Neuronal stem cell (in vitro differentiated cells): ENCODE results near the gene PTCHD4. TPM values are rescaled to one million over a fixed set of nuclear protein-coding genes. Genes with fewer than 3 reads are reported as not detected.

Experiments
- DNase-seq: peaks from one replicate; pipeline ENCODE4 v3.0.0-alpha.2; 2013; ENCODE audit warnings: low spot score
- H2AFZ ChIP-seq: one replicate; pipeline ENCODE4 v1.6.1; 2013; ENCODE audit warnings: mild to moderate bottlenecking, low read length, inconsistent platforms
- H2AK5ac ChIP-seq: 2 replicates; pipeline ENCODE4 v1.6.1; 2013; ENCODE audit warnings: low read depth, mild to moderate bottlenecking, inconsistent platforms, low read length, moderate library complexity, mixed read lengths
- H2BK120ac ChIP-seq: 2 replicates; pipeline ENCODE4 v1.6.1; 2013; ENCODE audit warnings: low read depth, mild to moderate bottlenecking, inconsistent platforms, low read length, moderate library complexity, mixed read lengths
- H2BK12ac ChIP-seq: one replicate; pipeline ENCODE4 v1.6.1; 2013; ENCODE audit warnings: low read length, inconsistent platforms
- H2BK15ac ChIP-seq: 2 replicates; pipeline ENCODE4 v1.6.1; 2013; ENCODE audit warnings: mild to moderate bottlenecking, low read length, inconsistent platforms, mixed read lengths
- H2BK5ac ChIP-seq: one replicate; pipeline ENCODE4 v1.6.1; 2013; ENCODE audit warnings: inconsistent platforms, mild to moderate bottlenecking, low read length, moderate library complexity
- H3K14ac ChIP-seq: one replicate; pipeline ENCODE4 v1.6.1; 2013; ENCODE audit warnings: low read length, inconsistent platforms
- H3K18ac ChIP-seq: 2 replicates; pipeline ENCODE4 v1.6.1; 2013; ENCODE audit warnings: low read length, inconsistent platforms
- H3K23ac ChIP-seq: 2 replicates; pipeline ENCODE4 v1.6.1; 2013; ENCODE audit warnings: low read depth, mild to moderate bottlenecking, mixed read lengths, low read length, inconsistent platforms; ENCODE audit not compliant: poor library complexity
- H3K27ac ChIP-seq: replicated peaks from 3 replicates; pipeline ENCODE4 v1.5.1; 2013; ENCODE audit warnings: low read length, inconsistent platforms
- H3K27me3 ChIP-seq, 3 experiments: 2 replicates each; pipeline ENCODE4 v1.6.1; 2013; ENCODE audit warnings: low read length in 3 of 3, mild to moderate bottlenecking in 2 of 3, inconsistent platforms in 1 of 3, low read depth in 1 of 3, mixed read lengths in 1 of 3, moderate library complexity in 1 of 3; ENCODE audit not compliant: control insufficient read depth in 3 of 3, insufficient read depth in 3 of 3
- H3K36me3 ChIP-seq, 2 donors: replicated peaks in 1 of 2; 2 replicates each; pipeline ENCODE4 v1.6.1; 2013; ENCODE audit warnings: low read length in 2 of 2; ENCODE audit not compliant: control insufficient read depth in 2 of 2, insufficient read depth in 2 of 2
- H3K4ac ChIP-seq: 2 replicates; pipeline ENCODE4 v1.6.1; 2013; ENCODE audit warnings: inconsistent platforms, mild to moderate bottlenecking, low read length, moderate library complexity
- H3K4me1 ChIP-seq, 2 donors: 1 replicate in 1 of 2; 2 replicates in 1 of 2; pipeline ENCODE4 v1.6.1; 2013; ENCODE audit warnings: low read length in 2 of 2, low read depth in 1 of 2; ENCODE audit not compliant: control insufficient read depth in 2 of 2, insufficient read depth in 1 of 2
- H3K4me2 ChIP-seq: one replicate; pipeline ENCODE4 v1.6.1; 2013; ENCODE audit warnings: mild to moderate bottlenecking, low read length, inconsistent platforms; ENCODE audit not compliant: insufficient read depth, poor library complexity, severe bottlenecking
- H3K4me3 ChIP-seq, 2 donors: 2 replicates each; pipeline ENCODE4 v1.5.1; 2013; ENCODE audit warnings: low read length in 2 of 2, mild to moderate bottlenecking in 2 of 2, inconsistent platforms in 1 of 2, moderate library complexity in 1 of 2
- H3K79me1 ChIP-seq: one replicate; pipeline ENCODE4 v1.6.1; 2013; ENCODE audit warnings: low read depth, mild to moderate bottlenecking, inconsistent platforms, low read length, moderate library complexity
- H3K9ac ChIP-seq: one replicate; pipeline ENCODE4 v1.6.1; 2013; ENCODE audit warnings: mild to moderate bottlenecking, low read depth, low read length, inconsistent platforms; ENCODE audit not compliant: poor library complexity
- H3K9me3 ChIP-seq, 2 donors: replicated peaks in 1 of 2; 2 replicates each; pipeline versions ENCODE3 to v1.6.1; 2013; ENCODE audit warnings: low read length in 2 of 2, mild to moderate bottlenecking in 2 of 2, inconsistent platforms in 1 of 2, low read depth in 1 of 2, mixed read lengths in 1 of 2, moderate library complexity in 1 of 2; ENCODE audit not compliant: control insufficient read depth in 2 of 2, insufficient read depth in 1 of 2
- H4K8ac ChIP-seq: one replicate; pipeline ENCODE4 v1.6.1; 2013; ENCODE audit warnings: low read depth, mild to moderate bottlenecking, inconsistent platforms, low read length, moderate library complexity
- H4K91ac ChIP-seq: one replicate; pipeline ENCODE4 v1.6.1; 2013; ENCODE audit warnings: low read length, low read depth, mild to moderate bottlenecking, inconsistent platforms; ENCODE audit not compliant: poor library complexity
- WGBS, 2 donors: extraction: QIAGEN DNeasy Blood & Tissue Kit; methylation state at CpG; one replicate each; pipeline ENCODE4 v1.1.7; 2013; ENCODE audit warnings: missing lambda C conversion rate in 2 of 2, mixed read lengths in 1 of 2; ENCODE audit not compliant: insufficient read length in 2 of 2, insufficient replicate concordance in 1 of 2; ENCODE audit errors: extremely low coverage in 2 of 2; 5-methylcytosine and 5-hydroxymethylcytosine counted together
- polyA plus RNA-seq, 2 experiments: library from polyadenylated mRNA; stranded (reverse); fragments of 200-250 nt; gene quantifications; one replicate each; pipeline ENCODE4 v1.2.3, GENCODE V29; 2013

PTCHD4 gene
- polyA plus RNA-seq (2013, experiment 1 of 2) = 11.0 TPM
- polyA plus RNA-seq (2013, experiment 2 of 2) = 11.7 TPM

DNA sequence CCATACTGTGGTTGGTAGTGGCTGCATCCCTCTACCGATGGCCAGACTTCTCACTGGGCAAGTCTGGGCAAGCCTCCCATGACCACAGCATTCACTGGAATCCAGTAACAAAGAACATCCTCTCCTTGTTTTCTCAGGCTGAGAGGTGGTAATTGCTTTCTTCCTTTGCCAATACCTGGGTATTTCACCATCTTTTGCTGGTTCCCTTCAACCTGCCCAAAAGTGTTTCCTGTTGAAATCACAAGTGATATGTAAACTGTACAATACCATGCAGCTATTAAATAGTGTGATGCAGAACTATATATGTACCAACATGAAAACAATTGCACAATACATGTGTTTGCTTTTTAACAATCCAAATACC is at the start of gene PTCHD4:
TSS of gene PTCHD4 (minus strand) at position 55 of the 364 bp plus-strand sequence. CDS start 42,240 bp downstream, outside the sequence.
- Histone ChIP-seq H3K4me1 (peaks cover 5 to 13% of the 10 kb centered on the region in 2 donors), H3K4me3 (peak within 1 kb of the TSS; percentile 51 to 76), H3K27ac (peak within 1 kb of the TSS; percentile 36), H2BK12ac (no peak within 1 kb of the TSS), H3K23ac (no peak within 1 kb of the TSS), H3K4ac (no peak within 1 kb of the TSS), H2BK5ac (no peak within 1 kb of the TSS), H3K9ac (no peak within 1 kb of the TSS), H4K91ac (no peak within 1 kb of the TSS), H2BK120ac (no peak within 1 kb of the TSS), H3K36me3 (no peaks in the 10 kb centered on the region), H3K27me3 (no peaks in the 10 kb centered on the region), H3K4me2 (no peak within 1 kb of the TSS), H3K14ac (no peak within 1 kb of the TSS), H3K79me1 (no peaks in the 10 kb centered on the region), H4K8ac (no peak within 1 kb of the TSS), H2AFZ (peak within 1 kb of the TSS; percentile 89), H2BK15ac (no peak within 1 kb of the TSS), H2AK5ac (no peak within 1 kb of the TSS), H3K18ac (no peak within 1 kb of the TSS), H3K9me3 (no peaks in the 10 kb centered on the region)
- WGBS, 2 donors = no CpG with 5 or more reads among the region's 1 CpG
- DNase-seq = no peak

DNA sequence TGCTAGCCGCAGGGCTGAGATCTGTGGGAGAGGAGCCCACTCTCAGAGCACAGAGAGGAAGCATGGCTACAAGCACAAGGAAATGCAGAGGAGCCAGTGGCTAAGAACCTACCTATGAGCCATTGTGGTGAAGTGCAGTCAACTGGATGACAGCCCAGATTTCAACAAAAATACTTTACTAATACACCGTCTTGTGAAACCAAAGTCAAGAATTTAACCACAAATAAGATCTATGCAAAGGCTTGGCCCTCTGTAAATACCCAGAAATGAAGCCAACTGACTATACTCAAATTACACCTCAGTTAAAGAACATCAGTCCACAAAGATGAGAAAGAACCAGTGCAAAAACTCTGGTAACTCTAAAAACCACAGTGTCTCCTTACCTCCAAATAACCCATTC is 40.1 kb upstream of the PTCHD4 start:
- H2BK5ac ChIP-seq = no peak overlapping the region
- H3K79me1 ChIP-seq = no peaks in the 10 kb centered on the region
- no peak overlapping the region for H2BK120ac ChIP-seq
- H2AK5ac ChIP-seq = no peak overlapping the region
- H4K91ac ChIP-seq = no peak overlapping the region
- no peak overlapping the region for H3K4ac ChIP-seq
- H3K36me3 ChIP-seq = no peaks in the 10 kb centered on the region
- no peak overlapping the region for H3K9ac ChIP-seq
- no peak overlapping the region for H2AFZ ChIP-seq
- no peak overlapping the region for H3K23ac ChIP-seq
- H3K14ac ChIP-seq = no peak overlapping the region
- H3K27ac ChIP-seq = no peak overlapping the region
- H3K4me2 ChIP-seq = no peak overlapping the region
- no peak for DNase-seq
- H2BK15ac ChIP-seq = no peak overlapping the region
- H4K8ac ChIP-seq = no peak overlapping the region
- WGBS, 2 donors = no CpG with 5 or more reads among the region's 2 CpGs
- H3K18ac ChIP-seq = no peak overlapping the region
- H3K4me1 ChIP-seq = no peaks in the 10 kb centered on the region
- H3K4me3 ChIP-seq = no peak overlapping the region
- peaks cover 0 to 2% of the 10 kb centered on the region in 2 donors for H3K9me3 ChIP-seq
- no peaks in the 10 kb centered on the region for H3K27me3 ChIP-seq
- H2BK12ac ChIP-seq = no peak overlapping the region

DNA sequence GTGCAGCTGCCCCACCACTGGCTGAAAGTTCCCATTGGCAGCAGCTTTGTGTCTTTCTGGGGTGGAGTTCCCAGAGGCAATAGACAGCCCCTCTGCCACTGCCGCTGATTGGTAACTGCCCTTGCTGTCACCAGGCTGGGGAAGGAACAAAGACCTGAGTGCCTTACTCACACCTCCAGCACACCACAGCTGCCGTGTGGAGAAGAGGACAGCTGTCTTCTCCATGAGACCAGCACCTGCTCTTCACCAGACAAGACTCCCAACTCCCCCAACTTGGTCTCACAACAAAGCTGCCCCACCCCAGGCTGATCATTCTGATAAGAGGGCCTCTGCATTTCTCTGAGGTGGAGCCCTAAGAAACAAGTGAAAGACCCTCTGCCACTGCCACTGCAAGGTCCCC is 39.7 kb upstream of the PTCHD4 start:
- no peak overlapping the region for H2AFZ ChIP-seq
- no peak overlapping the region for H3K23ac ChIP-seq
- H2BK15ac ChIP-seq = no peak overlapping the region
- no peak overlapping the region for H2BK12ac ChIP-seq
- no peak for DNase-seq
- no peak overlapping the region for H3K14ac ChIP-seq
- no peak overlapping the region for H2BK5ac ChIP-seq
- no CpG with 5 or more reads among the region's 2 CpGs for WGBS, 2 donors
- peaks cover 0 to 2% of the 10 kb centered on the region in 2 donors for H3K9me3 ChIP-seq
- no peak overlapping the region for H3K9ac ChIP-seq
- H3K36me3 ChIP-seq = no peaks in the 10 kb centered on the region
- H3K18ac ChIP-seq = no peak overlapping the region
- no peak overlapping the region for H3K4ac ChIP-seq
- H3K4me3 ChIP-seq = no peak overlapping the region
- H3K4me1 ChIP-seq = no peaks in the 10 kb centered on the region
- no peak overlapping the region for H4K8ac ChIP-seq
- no peaks in the 10 kb centered on the region for H3K79me1 ChIP-seq
- no peak overlapping the region for H3K27ac ChIP-seq
- H4K91ac ChIP-seq = no peak overlapping the region
- no peak overlapping the region for H2BK120ac ChIP-seq
- H3K27me3 ChIP-seq = no peaks in the 10 kb centered on the region
- no peak overlapping the region for H2AK5ac ChIP-seq
- no peak overlapping the region for H3K4me2 ChIP-seq

DNA sequence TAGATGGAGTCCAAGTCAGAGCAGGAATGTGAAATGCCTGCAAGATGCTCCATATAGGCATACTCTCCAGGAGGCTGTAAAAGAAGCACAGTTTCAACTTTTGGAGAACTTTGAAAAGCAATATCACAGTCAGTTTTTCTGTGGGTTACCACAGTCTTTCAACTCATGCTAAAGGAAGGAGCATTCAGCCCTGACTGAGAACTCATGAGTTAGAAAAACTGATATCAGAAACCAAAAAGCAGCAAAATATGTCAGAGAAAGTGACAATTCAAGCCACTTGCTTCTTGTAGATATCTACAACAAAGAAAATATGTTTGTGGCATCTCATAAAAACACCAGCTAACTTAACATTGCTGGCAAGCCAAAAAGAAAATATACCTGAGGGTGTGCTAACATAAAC is 36.1 kb upstream of the PTCHD4 start:
- H3K14ac ChIP-seq = no peak overlapping the region
- no peaks in the 10 kb centered on the region for H3K36me3 ChIP-seq
- H4K8ac ChIP-seq = no peak overlapping the region
- H2BK5ac ChIP-seq = no peak overlapping the region
- H2AK5ac ChIP-seq = no peak overlapping the region
- H3K4me2 ChIP-seq = no peak overlapping the region
- no peaks in the 10 kb centered on the region for H3K27me3 ChIP-seq
- H3K4me1 ChIP-seq = no peaks in the 10 kb centered on the region
- H3K79me1 ChIP-seq = no peaks in the 10 kb centered on the region
- no peak overlapping the region for H3K4me3 ChIP-seq
- H4K91ac ChIP-seq = no peak overlapping the region
- no peak overlapping the region for H2AFZ ChIP-seq
- H2BK120ac ChIP-seq = no peak overlapping the region
- H3K23ac ChIP-seq = no peak overlapping the region
- H3K4ac ChIP-seq = no peak overlapping the region
- DNase-seq = no peak
- no peak overlapping the region for H2BK12ac ChIP-seq
- H2BK15ac ChIP-seq = no peak overlapping the region
- peaks cover 0 to 2% of the 10 kb centered on the region in 2 donors for H3K9me3 ChIP-seq
- no peak overlapping the region for H3K18ac ChIP-seq
- no peak overlapping the region for H3K27ac ChIP-seq
- no peak overlapping the region for H3K9ac ChIP-seq
